Suppressor macrophage treated with lipopolysaccharide for 4 hours (primary cell): ENCODE measurements around the gene HESX1.

Experiments
- DNase-seq: peaks from one replicate; pipeline ENCODE4 v3.0.0-alpha.2; 2020

Gene HESX1

DNA sequence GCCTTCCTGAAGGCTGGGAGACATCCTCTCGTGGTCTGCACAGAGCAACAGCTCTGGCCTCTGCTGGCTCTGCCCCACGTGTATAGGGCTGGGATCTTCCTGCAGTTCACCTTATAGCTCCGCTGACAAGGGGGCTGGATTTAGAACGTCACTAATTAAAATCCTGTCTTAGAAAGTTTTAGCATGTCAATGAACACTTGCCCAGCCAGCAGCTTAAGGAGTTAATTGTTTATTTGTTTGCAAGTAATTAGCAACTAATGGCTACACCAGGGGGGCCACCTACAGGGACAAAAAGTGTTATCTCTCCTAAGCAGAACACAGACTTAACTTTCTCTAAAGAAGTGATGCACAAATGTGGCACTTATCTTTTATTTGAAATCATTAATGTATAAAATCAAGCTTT, at the start of gene HESX1:
Gene HESX1 (minus strand): TSS at position 84 of the 403 bp plus-strand sequence. CDS start 60 bp downstream, at position 24.
- DNase-seq = no peak

DNA sequence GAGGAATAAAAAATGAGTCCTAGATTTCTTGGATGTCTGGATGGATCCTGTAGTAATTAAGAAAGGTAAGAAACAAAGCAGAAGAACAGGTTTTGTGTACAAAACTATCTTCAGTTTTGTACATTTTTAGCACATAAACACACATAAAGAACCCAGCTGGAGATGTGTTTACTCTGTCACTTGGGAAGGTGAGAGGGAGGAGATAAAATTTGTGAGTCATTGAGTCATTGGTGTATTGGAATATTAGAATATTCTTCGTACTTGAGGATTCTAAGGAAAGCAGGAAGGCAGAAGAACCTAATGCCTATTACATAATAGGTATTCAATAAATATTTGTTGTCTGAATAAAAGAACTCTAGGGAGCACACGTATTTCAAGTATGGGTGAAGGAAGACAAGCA, 45.2 kb upstream of the HESX1 start:
- DNase-seq = no peak

DNA sequence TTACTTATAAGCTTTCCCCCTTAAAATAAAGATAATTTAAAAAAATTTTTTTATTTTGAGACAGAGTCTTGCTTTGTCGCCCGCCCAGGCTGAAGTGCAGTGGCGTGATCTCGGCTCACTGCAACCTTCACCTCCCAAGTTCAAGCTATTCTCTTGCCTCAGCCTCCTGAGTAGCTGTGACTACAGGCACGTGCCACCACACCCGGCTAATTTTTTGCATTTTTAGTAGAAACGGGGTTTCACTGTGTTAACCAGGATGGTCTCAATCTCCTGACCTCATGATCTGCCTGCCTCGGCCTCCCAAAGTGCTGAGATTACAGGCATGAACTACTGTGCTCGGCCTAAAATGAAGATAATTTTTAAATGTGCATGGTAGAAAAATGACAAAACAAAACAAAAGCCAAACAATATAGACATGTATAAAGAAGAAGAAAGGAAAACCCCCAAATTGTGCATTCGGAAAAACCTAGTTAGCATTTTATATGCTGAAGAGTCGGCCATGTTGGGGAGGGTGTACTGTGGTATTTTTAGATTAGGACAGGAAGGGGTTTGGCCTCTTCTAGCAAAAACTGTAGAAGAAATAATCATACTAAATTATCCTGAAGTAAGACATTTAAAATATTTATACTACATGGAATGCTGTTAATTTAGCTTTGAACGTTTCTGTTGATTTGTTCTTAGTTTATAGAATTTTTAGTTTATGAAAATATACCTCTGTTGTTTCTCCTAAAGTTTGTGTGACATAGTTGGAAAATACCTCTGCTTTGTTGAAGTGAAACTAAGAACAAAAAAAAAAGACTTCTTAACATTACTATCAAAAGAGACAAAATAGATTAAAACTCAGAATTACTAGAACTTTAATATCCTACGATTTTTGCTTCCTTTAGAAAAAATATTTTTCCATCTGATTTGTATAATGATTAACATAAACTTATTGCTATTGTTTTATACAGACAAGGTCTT, 35.1 kb upstream of the HESX1 start:
- no peak for DNase-seq

DNA sequence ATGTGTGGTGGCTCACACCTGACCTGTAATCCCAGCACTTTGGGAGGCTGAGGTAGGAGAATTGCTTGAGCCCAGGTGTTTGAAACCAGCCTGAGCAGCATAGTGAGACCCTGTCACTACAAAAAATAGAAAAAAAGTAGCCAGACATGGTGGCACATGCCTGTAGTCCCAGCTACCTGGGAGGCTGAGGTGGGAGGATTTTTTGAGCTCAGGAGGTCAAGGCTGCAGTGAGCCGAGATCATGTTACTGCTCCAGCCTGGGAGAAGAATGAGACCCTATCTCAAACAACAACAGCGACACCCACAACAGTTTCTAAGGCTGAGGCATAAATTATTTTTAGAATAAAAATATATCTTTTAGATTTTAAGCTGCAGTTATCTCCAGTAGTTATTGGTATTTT, 34.0 kb upstream of the HESX1 start:
- DNase-seq = no peak

DNA sequence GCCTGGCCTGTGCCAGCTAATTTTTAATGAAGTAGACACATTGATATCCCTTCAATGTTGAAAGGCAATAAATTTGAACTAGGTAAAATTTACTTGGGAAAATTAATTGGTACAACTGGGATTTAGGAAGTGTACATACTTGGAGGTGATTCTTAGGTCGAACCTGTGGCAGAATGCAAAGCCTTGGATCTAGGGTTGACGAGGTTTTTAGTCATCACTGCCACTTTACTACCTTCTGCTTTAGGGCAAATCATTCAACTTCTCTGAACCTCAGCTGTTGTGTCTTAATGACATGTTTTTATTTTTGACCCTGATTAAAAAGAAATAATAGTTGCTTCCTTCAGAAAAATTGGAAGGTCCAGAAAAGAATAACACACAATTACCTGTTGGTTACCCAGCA, 30.2 kb upstream of the HESX1 start:
- no peak for DNase-seq

DNA sequence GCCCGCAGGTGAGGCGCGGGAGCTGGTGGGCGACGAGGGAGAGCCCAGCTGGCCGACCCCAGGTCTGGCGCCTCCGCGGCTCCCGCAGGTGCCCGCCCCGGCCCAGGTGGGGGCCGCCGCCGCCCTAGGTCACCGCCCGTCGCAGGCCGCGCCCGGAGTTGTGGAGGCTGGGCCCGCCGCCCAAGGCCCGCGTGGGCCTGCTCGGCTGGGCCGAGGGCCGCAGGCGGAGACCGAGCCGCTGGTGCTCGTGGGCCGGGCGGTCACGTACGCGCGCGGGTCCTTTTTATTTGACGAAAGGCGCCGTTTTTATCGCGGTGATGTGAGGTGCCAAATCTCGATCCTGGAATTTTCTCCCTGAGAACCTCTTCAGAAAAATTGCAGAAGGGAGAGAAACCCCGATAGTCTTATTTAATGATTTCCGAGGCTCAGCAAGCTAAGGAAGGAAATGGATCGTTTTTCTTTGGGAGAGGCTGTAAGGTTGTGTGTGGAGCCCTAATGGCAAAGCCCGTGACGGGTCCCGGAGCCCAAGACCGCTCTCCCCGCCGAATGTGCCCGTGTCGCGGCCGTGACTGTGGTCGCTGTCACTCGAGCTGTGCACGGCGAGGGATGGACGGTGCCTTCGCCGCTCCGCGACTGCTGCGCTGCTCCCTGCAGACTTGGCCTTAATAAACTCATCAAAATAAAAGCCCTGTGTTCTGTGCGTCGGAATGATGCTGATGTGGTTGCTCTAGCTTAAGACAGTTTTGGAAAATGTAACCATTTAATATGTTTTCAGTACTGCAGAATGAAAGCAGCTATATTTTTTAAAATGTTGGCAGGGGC, 28.4 kb upstream of the HESX1 start:
- DNase-seq = peak; percentile 32

DNA sequence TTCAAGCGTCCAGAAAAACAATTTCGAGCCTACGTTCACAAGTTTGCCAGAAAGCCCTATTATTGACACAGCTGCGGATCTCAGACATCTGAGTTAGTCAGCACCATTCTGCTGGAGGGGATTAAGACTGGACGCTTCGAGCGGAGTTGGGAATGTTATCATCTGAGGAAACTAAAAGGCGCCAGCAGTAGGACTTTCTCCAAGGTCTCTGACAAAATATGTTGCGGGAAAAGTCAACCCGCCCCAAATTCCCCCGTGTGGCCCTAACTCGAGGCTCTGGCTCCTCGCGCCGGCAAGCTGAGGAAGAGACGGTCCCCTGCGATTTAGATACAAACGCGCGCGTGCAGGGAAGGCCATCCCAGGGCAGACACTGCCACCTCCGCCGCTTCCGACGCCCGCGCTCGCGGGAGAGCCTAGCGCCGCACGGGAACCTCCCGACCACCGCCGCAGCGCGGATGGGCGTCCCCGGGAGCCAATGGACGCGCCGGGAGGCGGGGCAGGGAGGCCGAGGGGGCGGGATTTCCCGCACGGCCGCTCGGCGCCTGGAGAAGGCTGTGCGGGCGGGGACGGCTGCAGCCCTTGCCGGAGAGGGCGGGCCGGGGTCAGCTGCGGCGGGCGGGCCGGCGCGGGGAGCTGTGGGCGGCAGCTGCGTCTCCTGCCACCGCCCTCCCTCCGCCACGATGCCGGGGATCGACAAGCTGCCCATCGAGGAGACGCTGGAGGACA, 27.6 kb upstream of the HESX1 start, which contains the start of gene APPL1:
Gene APPL1 (plus strand): TSS at position 526 of the 726 bp plus-strand sequence. CDS start 155 bp downstream, at position 681.
- DNase-seq = peak; percentile 97

DNA sequence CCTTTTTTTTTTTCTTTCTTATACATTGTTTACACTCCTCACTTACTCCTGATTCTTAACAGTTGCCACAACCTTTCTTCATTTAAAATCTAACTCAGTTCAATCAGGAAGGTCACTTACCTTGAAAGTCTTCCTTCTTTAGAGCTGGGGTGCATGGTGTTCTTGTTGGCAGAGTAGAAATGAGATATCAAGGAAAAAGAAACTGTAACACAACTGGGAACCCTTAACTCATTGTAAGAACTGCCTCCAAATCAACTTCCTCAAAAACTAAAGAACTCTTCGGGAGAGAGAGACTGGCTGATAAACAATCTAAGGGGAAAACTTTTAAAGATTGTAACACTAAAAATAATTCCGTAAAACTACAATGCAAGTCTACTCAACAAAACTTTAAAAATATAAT, 26.4 kb upstream of the HESX1 start:
- DNase-seq = peak; percentile 72

DNA sequence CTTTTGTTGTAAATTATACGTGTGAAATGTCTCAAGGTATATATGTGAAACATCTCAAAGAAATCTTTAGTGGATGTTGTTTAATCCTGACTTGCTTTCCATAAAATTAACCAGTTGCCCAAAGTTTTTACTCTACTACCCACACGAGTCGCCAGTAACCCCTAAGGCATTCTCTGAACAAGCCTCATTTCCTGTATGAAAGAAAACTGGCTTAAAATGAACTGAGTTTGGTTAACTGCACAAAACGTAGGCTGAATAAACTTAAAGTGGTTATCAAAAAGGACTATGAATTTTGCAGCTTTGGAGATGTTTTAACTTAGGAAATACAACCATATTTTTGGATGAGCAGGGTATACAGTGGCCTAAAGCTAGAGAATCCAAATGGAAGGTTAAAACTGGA, 25.1 kb upstream of the HESX1 start:
- peak; percentile 3 for DNase-seq

DNA sequence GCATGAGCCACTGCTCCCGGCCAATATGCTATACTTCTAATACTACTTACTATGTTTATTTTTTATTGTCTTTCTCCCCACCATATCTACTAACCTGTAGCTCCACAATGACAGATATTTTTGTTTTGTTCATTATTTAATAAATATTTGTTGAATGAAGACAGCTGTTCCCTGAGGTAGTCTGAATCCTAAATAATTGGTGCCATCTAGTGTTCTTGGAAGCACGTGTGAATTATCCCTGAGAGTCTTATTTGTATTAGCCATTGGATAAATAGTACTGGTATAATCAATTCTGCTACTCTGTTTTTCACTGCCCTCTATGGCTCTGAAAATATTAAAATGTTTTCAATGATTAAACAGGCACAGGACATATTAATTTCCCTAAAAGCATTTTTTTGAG, 22.1 kb upstream of the HESX1 start:
- DNase-seq = no peak

DNA sequence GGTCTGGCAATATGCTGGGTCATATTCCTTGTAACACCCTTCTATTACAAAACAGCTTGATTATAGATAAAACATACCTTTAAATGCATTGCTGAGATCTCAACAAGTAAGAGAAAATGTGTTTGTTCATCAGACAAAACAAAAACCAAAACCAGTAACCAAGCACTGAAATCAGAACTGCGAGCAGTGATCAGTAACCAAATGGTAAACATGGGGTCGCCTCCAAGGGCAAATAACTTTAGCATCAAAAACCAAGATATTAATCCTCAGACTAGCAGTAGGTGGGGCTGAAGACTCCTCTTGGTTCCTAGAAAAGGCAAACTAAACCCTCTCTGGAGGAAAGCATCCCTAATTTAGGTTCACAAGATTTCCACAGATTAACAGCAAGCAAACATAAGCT, 6.6 kb upstream of the HESX1 start:
- no peak for DNase-seq

DNA sequence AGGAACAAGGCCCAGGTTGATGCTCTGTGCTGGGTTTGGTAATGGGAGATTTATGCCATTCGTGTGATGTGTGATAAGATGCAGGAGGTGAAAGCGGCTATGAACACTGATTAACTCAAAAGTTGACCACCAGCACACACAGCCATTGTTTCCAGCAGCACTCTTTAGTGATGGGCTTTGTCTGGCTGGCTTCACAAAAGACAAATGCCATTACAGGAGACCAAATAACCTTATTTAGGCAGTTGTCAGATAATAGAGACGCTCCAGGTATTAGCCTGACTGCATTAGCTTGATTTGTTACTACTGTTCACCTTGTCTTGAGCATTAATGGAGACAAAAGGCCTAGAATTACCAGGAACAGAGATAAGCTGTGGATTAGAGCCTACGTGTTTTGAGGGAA, 5.1 kb downstream of the HESX1 start:
- DNase-seq = no peak

DNA sequence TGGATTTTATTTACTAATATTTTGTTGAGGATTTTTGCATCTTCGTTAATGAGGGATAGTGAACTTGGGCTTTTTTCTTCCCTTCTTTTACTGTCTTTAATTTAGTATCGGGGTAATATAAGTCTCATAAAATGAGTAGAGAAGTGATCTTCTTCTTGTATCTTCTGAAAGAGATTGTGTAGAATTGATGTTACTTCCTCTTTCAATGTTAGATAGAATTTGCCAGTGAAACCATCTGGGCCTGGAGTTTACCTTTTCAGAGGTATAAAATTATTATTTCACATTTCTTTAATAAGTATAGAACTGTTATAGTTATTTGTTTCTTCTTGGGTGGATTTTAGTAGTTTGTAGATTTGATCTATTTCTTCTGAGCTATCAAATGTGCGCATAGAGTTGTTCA, 7.8 kb downstream of the HESX1 start:
- no peak for DNase-seq

DNA sequence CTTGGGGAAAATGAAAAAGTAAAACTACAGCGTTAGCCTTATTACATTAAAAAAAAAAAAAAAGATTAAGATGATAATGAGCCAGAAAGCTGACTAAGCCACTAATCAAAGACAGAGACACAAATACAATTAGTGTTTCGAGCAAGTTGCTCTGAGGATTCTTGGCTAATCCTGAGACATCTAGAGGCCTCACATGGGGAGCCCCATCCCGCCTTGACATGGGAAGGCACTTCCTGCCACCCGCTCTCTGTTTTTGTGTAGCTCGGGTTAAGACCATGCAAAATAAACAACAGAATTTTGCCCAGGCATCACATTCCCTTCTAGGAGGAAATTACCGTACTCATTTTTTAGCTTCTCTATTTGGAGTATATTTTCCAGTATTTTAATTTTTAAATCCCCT, 15.3 kb downstream of the HESX1 start:
- DNase-seq = no peak

DNA sequence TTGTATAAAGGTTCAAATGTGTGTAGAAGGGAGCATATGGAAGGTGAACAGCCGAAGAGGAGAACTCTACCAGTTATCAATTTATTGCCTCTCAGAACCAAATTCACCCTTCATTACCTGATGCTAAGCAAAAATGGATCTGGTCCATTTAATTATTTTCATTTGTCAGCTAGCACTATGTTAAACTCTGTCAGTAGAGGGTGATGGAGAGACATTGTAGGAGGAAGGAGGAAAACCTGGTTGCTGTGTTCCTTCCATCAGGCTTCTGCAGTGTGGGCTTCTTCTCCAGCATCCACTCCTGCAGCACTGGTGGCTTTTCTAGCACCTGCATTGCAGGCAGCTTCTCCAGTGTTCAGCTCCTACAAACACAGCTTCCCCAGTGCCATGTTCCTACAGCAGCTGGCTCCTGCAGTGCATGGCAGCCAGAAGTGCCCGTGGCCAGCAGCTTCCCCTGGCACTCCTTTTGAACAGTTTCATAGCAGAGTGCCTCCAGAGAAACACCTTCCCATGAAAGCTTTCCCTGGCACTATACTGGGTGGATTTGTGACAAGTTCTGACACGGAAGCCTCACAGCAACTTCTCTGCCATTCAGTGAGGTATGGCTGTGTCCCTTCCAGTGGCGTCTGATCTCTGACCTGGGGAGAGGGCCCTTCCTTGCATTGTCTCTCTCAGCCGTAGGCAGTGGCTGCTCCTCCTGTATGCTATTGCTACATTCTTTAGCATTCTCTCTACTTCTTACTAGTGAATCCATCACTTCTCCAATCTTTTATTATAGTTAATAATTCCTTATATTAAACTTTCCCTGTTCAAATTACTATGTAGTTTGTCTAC, 20.0 kb downstream of the HESX1 start:
- no peak for DNase-seq

DNA sequence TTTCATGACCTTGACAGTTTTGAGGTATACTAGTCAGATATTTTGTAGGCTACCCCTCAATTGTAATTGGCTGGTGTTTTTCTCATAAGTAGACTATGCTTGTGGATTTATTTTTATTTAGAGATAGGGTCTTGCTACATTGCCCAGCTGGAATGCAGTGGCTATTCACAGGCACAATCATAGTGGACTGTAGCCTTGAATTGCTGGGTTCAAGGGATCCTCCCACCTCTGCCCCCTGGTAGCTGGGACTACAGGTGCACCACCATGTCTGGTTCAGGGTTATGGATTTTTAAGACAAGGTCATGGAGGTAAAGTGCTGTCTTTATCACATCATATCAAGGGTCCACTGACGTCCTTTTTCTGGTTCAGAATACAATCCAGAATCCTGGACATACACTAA, 23.7 kb downstream of the HESX1 start:
- DNase-seq = no peak

DNA sequence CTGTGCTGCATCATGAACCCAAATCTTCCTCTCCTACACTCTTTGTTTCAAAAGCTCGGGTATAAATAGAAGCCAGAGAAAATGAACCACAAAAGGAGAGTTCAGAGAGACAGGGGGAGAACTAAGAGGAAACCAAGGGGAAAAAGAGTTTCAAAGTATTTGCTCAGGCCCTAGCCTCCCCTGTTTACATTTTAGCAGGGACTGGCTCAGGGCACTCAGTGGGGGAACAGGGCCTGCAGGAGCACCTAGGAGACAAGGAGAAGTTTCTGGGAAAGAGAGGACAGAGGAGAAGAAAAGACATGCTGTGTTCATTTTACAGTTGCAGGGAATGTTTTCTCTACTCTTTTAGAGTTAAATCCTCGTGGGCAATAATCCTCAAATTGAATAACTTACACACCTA, 26.1 kb downstream of the HESX1 start:
- no peak for DNase-seq

DNA sequence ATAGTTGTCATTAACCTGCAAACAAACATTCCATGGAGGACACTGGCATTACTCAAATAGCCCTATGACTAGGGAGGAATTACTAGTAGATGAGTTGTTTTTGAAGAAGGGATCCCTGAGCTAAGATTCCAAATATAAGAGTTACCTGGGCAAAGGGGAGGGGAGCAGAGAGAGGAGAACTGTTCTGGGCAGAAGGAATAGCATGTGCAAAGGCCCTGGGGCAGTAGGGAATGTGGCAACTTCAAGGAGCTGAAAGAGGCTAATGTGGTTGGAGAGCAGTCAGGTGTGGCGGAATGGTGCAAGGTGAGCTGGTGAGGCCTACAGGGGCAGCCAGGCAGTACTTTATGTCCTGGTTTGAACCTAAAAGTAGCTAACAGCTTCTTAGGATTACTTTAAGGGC, 28.8 kb downstream of the HESX1 start:
- no peak for DNase-seq

DNA sequence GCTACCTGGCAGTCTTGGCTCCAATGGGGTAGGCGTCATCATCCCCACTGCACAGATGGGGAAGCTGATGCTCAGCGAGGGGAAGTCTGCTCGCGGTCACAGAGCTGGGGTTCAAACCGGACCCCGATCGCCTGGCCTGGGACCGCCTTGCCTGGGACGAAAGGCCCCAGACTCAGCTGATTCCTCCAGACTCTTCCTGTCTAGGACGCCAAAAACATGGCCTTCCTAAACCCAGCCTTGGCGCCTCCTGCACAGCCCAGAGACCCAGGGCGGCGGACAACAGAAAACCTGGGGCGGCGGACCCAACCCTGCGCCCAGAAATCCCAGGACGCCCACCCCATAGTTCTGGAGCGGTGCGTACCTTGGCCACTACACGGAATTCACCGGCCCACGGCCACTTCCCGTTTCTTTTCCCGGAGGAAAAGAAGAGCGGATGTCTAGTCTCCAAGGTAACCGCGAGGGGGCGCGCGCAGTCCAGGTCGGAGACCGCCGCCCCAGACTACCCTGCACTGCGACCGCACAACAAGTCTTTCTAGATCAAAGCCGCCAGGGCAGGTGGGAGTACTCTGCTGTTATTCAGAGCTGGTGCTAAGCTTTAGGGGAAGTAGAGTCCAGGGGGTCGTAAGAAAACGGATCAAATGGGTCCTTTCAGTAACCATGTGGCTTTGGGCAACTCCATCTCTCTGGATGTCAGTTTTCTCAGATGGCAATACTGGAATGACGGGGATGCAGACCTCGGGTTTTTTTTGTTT, 29.7 kb downstream of the HESX1 start:
- DNase-seq = peak; percentile 81

DNA sequence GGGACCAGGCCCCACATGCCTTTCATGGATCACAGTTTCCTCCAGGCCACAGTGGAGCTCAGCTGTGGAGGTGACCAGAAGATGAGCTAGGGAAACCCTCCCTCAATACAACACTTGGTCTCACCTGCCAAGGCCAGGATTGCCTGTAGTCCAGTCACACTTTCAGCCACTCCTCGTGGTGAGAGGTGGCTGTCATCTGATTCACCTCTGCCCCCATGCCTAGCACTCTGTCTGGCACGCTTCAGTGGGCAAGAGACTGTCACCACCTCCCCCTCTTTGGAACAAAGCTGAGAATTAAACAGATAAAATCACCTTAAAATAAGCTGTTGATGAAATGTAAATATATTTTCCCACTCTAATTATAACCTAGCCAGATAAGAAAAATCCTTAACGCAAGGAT, 30.7 kb downstream of the HESX1 start:
- DNase-seq = no peak

DNA sequence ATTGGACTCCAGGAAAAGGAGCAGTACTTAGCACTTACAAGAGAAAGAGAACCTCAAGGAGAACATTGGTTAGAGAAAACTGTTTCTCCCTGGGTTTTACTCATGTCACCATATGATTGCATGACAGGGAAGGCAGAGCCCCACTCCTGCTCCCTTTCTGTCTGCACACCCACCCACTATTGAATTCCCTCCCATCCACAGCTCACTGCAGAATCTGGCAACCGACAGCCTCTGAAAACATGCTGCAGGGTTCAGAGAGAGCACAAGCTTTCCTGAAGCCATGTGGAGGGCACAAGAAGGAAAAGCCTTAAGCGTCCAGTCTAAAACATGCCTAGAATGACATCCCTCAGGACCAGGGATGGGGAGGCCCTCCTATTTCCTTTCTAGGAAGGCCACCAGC, 31.6 kb downstream of the HESX1 start:
- DNase-seq = no peak
